ENCODE measurements around the gene TBC1D32.
A peak's percentile ranks its signal among the peaks of the same experiment; 100 is the strongest.
"Not testable (repeated sequence)": the region's sequence is repeated elsewhere in the genome, so short reads cannot be mapped to it uniquely, and the experiment has no call there.

TBC1D32 gene

DNA sequence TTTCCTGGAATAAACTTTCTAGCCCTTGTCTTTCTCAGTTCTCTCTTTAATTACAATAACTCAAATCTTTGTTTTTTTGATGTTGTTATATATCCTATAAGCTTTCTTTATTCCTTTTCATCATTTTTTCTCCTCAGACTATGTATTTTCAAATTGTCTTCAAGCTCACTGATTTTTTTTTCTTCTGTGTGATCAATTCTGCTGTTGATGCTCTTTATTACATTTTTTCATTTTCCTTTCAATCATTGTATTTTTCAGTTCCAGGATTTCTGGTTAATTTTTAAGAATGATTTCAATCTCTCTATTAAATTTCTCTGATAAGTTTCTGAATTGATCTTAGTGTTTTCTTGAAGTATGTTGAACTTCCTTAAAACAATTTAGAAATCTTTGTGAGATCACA is 209.7 kb downstream of the TBC1D32 start:
- H3K9me3 ChIP-seq (ENCODE audit: control insufficient read depth, insufficient read depth, low read length), result no peaks in the 10 kb centered on the region

DNA sequence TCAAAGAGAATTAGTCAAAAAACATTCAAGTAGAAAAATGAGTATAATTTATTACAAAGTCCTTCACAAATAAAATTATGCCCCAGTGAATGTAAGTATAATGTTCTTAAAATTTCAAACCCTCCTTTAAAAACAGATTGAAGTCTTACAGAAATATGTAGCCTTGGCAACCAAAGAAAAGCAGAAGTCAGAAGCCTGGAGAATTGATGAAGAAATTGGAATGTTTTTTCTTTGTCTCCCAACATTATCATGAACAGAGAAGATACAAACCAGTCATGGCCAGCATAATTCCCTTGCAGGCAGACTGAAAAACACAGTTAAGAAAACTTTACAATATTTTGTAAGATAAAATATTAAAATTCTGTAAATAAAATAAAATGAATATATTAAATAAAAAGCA is 221.9 kb downstream of the TBC1D32 start:
- Histone ChIP-seq H3K4me3 (ENCODE audit: low read depth, low read length) (no peak overlapping the region), H3K9ac (ENCODE audit: low read depth, low read length) (no peak overlapping the region), H3K27ac (ENCODE audit: low read depth, low read length) (no peak overlapping the region), H3K9me3 (ENCODE audit: control insufficient read depth, insufficient read depth, low read length) (no peaks in the 10 kb centered on the region), H3K4me1 (ENCODE audit: control insufficient read depth, insufficient read depth, low read length) (no peaks in the 10 kb centered on the region), H3K27me3 (ENCODE audit: control insufficient read depth, insufficient read depth, low read length) (no peaks in the 10 kb centered on the region), H3K36me3 (ENCODE audit: control insufficient read depth, insufficient read depth, low read length) (no peaks in the 10 kb centered on the region)

More for the DNA sequence above, 209.7 kb downstream of the TBC1D32 start:
- no peaks in the 10 kb centered on the region for H3K27me3 ChIP-seq (ENCODE audit: control insufficient read depth, insufficient read depth, low read length)
- H3K4me3 ChIP-seq (ENCODE audit: low read depth, low read length), result no peak overlapping the region
- H3K27ac ChIP-seq (ENCODE audit: low read depth, low read length), result no peak overlapping the region
- no peaks in the 10 kb centered on the region; the same call in none of the 2 replicates for H3K36me3 ChIP-seq (ENCODE audit: control insufficient read depth, insufficient read depth, low read length)
- H3K4me1 ChIP-seq (ENCODE audit: control insufficient read depth, insufficient read depth, low read length), result peaks cover 18% of the 10 kb centered on the region
- no peak overlapping the region for H3K9ac ChIP-seq (ENCODE audit: low read depth, low read length)

DNA sequence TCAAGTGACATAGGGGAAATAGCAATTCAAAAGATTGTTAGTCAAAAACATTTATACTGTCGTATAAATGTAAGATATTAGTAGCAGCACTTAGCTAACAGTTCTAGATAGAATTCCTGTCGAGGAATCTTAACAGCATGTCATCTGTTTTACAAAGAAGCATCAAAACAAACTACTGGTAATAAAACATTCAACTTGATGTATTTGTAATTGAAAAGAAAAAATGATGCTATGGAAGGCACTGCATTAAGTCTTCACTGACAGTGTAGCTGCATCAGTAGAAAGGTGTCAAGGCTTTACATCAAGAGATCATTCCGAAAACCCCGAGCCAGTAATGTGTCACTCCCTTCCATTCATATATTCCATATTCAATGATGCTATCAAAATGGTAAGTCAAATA is 223.5 kb downstream of the TBC1D32 start:
- Histone ChIP-seq H3K4me1 (ENCODE audit: control insufficient read depth, insufficient read depth, low read length) (peaks cover 9% of the 10 kb centered on the region), H3K27ac (ENCODE audit: low read depth, low read length) (no peak overlapping the region), H3K36me3 (ENCODE audit: control insufficient read depth, insufficient read depth, low read length) (no peaks in the 10 kb centered on the region), H3K4me3 (ENCODE audit: low read depth, low read length) (no peak overlapping the region), H3K9me3 (ENCODE audit: control insufficient read depth, insufficient read depth, low read length) (no peaks in the 10 kb centered on the region), H3K27me3 (ENCODE audit: control insufficient read depth, insufficient read depth, low read length) (no peaks in the 10 kb centered on the region), H3K9ac (ENCODE audit: low read depth, low read length) (no peak overlapping the region)

DNA sequence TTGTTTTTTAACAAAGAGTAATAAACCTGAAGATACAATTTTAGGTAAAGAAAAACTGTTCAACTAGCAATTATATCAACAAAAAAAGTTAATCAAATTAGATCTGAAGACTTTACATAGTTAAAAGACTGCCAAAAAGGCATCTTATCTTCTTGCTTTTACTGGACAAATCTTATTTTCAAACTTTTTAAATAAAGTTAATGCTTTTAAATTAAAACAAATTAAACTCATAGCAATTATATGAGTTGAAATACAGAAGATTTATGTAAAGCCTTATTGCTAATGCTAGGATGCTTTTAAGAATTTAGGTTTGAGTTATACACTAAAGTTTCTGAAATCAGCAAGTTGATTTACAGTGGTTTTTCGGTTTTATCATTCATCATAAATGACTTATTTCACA is 227.3 kb downstream of the TBC1D32 start:
- H3K4me3 ChIP-seq (ENCODE audit: low read depth, low read length), result no peak overlapping the region
- H3K4me1 ChIP-seq (ENCODE audit: control insufficient read depth, insufficient read depth, low read length), result peaks cover 22% of the 10 kb centered on the region
- H3K9me3 ChIP-seq (ENCODE audit: control insufficient read depth, insufficient read depth, low read length), result no peaks in the 10 kb centered on the region
- no peaks in the 10 kb centered on the region for H3K36me3 ChIP-seq (ENCODE audit: control insufficient read depth, insufficient read depth, low read length)
- H3K9ac ChIP-seq (ENCODE audit: low read depth, low read length), result no peak overlapping the region
- no peak overlapping the region for H3K27ac ChIP-seq (ENCODE audit: low read depth, low read length)
- H3K27me3 ChIP-seq (ENCODE audit: control insufficient read depth, insufficient read depth, low read length), result no peaks in the 10 kb centered on the region

DNA sequence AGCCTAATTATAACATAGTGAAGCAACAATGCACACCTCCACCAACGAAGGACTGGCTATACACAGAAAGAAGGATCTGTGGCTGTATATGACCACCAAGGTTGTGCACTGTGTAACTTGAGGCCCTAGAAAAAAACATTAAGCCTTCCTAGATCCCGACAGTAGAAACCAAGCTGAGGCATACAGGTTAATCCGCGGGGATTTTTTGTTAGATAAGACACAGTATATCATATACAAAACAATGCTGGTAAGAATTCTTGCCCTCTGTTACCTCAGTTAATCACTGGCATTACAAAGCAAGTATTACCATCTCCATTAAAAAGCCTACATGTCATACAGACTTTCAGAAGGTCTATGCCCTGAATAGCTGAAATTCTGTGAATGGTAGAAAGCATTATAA is 228.8 kb downstream of the TBC1D32 start:
- peak overlapping the region; percentile 35; the same call in 1 of the 2 replicates for H3K4me3 ChIP-seq (ENCODE audit: low read depth, low read length)
- H3K9ac ChIP-seq (ENCODE audit: low read depth, low read length), result no peak overlapping the region

DNA sequence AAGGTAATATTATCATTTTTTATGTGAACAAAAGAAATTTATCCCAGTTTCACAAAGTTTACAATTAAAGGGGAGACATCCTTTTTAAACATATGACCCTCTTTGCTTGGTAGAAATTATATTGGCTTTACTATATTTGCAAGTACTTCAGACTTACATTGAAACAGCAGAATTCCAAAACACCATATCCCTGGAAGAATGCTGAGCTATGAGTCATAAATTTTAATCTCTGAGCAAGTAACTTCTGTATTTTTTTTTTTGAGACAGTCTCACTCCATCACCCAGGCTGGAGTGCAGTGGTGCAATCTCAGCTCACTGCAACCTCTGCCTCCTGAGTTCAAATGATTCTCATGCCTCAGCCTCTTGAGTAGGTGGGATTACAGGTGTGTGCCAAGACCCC is 240.4 kb downstream of the TBC1D32 start:
- H3K4me3 ChIP-seq (ENCODE audit: low read depth, low read length), result no peak overlapping the region
- no peaks in the 10 kb centered on the region for H3K27me3 ChIP-seq (ENCODE audit: control insufficient read depth, insufficient read depth, low read length)
- H3K4me1 ChIP-seq (ENCODE audit: control insufficient read depth, insufficient read depth, low read length), result peaks cover 10% of the 10 kb centered on the region

More for the DNA sequence above, 228.8 kb downstream of the TBC1D32 start:
- peak overlapping the region; percentile 87 for H3K27ac ChIP-seq (ENCODE audit: low read depth, low read length)
- no peaks in the 10 kb centered on the region for H3K9me3 ChIP-seq (ENCODE audit: control insufficient read depth, insufficient read depth, low read length)
- H3K36me3 ChIP-seq (ENCODE audit: control insufficient read depth, insufficient read depth, low read length), result no peaks in the 10 kb centered on the region
- H3K27me3 ChIP-seq (ENCODE audit: control insufficient read depth, insufficient read depth, low read length), result no peaks in the 10 kb centered on the region
- peaks cover 22% of the 10 kb centered on the region for H3K4me1 ChIP-seq (ENCODE audit: control insufficient read depth, insufficient read depth, low read length)

DNA sequence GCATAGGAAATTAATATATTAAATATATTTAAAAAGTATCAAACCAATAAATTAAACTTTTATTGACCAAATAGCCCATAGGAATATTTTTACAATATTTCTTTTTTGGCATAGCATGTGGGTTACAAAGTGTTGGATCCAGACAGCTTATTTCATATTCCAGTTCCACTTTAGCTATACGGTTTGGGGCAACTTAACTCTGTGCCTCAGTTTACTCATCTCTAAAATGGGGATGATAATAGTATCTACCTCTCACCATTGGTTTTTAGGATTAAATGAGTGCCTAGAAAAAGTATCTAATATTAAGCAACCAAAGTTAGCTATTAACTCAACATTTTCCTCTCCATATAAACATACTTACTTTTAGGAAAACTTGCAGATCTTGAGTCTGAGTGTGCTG is 243.8 kb downstream of the TBC1D32 start:
- H3K27me3 ChIP-seq (ENCODE audit: control insufficient read depth, insufficient read depth, low read length), result no peaks in the 10 kb centered on the region
- peaks cover 10% of the 10 kb centered on the region for H3K4me1 ChIP-seq (ENCODE audit: control insufficient read depth, insufficient read depth, low read length)
- no peaks in the 10 kb centered on the region for H3K36me3 ChIP-seq (ENCODE audit: control insufficient read depth, insufficient read depth, low read length)
- no peak overlapping the region for H3K9ac ChIP-seq (ENCODE audit: low read depth, low read length)
- no peak overlapping the region for H3K27ac ChIP-seq (ENCODE audit: low read depth, low read length)
- H3K4me3 ChIP-seq (ENCODE audit: low read depth, low read length), result no peak overlapping the region
- no peaks in the 10 kb centered on the region for H3K9me3 ChIP-seq (ENCODE audit: control insufficient read depth, insufficient read depth, low read length)

More for the DNA sequence above, 240.4 kb downstream of the TBC1D32 start:
- Histone ChIP-seq H3K36me3 (ENCODE audit: control insufficient read depth, insufficient read depth, low read length) (no peaks in the 10 kb centered on the region), H3K9me3 (ENCODE audit: control insufficient read depth, insufficient read depth, low read length) (no peaks in the 10 kb centered on the region), H3K27ac (ENCODE audit: low read depth, low read length) (no peak overlapping the region), H3K9ac (ENCODE audit: low read depth, low read length) (no peak overlapping the region)

DNA sequence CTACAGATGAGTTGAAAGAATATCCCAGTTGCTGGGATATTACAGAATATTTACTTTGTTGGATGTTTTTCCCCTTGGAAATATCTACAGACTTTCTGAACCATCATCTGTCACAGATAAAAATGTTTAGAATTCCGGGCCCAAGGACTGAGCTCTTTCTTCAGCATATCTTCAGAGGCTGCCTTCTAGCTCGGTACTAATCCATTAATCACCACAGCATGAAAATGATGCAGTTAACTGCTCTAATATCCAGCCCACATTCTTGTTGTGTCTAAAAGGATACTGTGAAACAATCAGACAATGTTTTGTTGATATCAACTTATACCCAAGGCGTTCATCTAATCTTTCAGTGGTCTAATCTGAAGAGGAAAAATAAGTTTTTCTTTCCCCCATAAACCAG is 247.4 kb downstream of the TBC1D32 start:
- no peak overlapping the region for H3K4me3 ChIP-seq (ENCODE audit: low read depth, low read length)
- no peaks in the 10 kb centered on the region for H3K36me3 ChIP-seq (ENCODE audit: control insufficient read depth, insufficient read depth, low read length)
- H3K4me1 ChIP-seq (ENCODE audit: control insufficient read depth, insufficient read depth, low read length), result peaks cover 8% of the 10 kb centered on the region
- no peak overlapping the region for H3K9ac ChIP-seq (ENCODE audit: low read depth, low read length)
- H3K27ac ChIP-seq (ENCODE audit: low read depth, low read length), result no peak overlapping the region
- H3K27me3 ChIP-seq (ENCODE audit: control insufficient read depth, insufficient read depth, low read length), result no peaks in the 10 kb centered on the region
- H3K9me3 ChIP-seq (ENCODE audit: control insufficient read depth, insufficient read depth, low read length), result no peaks in the 10 kb centered on the region

DNA sequence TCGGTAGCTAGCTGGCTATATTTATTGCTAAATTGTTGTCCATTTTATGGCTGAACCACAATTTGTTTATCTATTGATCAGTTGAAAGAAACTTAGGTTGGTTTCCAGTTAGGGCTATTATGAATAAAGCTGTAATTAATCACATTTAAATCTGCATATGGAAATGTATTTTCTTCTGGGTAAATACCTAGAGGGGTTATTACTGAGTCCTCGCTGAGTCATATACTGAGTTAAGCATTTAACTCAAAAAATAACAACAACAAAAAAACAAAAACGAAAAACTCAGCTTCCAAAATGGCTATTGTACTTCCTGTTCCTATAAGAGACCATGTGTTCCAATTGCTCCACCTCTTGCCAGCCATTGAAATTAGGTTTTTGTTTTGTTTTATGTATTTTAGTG is 258.2 kb downstream of the TBC1D32 start:
- H3K27ac ChIP-seq (ENCODE audit: low read depth, low read length), result no peak overlapping the region

DNA sequence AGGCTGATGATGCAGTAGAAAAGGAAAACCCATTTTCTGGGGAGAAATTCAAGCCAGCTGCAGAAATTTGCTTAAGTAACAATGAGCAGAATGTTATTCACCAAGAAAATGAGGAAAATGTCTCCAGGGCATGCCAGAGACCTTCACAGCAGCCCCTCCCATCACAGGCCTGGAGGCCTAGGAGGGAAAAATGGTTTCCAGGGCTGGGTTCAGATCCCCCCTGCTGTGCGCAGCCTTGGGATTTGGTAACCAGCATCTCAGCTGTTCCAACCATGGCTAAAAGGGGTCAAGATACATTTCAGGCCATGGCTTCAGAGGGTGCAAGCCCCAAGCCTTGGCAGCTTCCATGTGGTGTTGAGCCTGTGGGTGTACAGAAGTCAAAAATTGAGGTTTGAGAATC is 265.5 kb downstream of the TBC1D32 start:
- not testable (repeated sequence) for H3K27me3 ChIP-seq (ENCODE audit: control insufficient read depth, insufficient read depth, low read length); H3K4me1 ChIP-seq (ENCODE audit: control insufficient read depth, insufficient read depth, low read length); H3K4me3 ChIP-seq (ENCODE audit: low read depth, low read length); H3K9ac ChIP-seq (ENCODE audit: low read depth, low read length); H3K36me3 ChIP-seq (ENCODE audit: control insufficient read depth, insufficient read depth, low read length); H3K27ac ChIP-seq (ENCODE audit: low read depth, low read length)
- H3K9me3 ChIP-seq (ENCODE audit: control insufficient read depth, insufficient read depth, low read length), result peaks cover 22% of the 10 kb centered on the region

More for the DNA sequence above, 258.2 kb downstream of the TBC1D32 start:
- no peaks in the 10 kb centered on the region for H3K4me1 ChIP-seq (ENCODE audit: control insufficient read depth, insufficient read depth, low read length)
- H3K9ac ChIP-seq (ENCODE audit: low read depth, low read length), result no peak overlapping the region
- no peaks in the 10 kb centered on the region for H3K36me3 ChIP-seq (ENCODE audit: control insufficient read depth, insufficient read depth, low read length)
- H3K27me3 ChIP-seq (ENCODE audit: control insufficient read depth, insufficient read depth, low read length), result no peaks in the 10 kb centered on the region
- H3K4me3 ChIP-seq (ENCODE audit: low read depth, low read length), result no peak overlapping the region
- no peaks in the 10 kb centered on the region for H3K9me3 ChIP-seq (ENCODE audit: control insufficient read depth, insufficient read depth, low read length)

DNA sequence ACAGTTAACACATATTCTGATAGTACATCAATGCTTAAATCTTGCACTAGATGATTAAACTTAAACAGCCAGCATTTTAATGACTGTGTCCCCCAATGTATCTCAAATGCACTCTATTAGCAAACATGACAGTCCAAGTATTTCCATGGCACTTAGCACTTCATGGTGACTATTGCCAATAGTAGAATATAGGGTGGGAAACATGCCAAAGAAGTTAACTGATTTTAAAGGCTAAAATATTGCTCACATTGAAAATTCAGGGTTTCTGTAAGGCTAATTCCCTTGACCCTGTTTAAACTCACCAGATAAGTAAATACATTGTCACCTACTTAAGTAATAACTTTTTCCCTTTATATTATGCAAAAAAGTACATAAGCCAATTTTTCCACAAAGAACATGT is 266.9 kb downstream of the TBC1D32 start:
- H3K27me3 ChIP-seq (ENCODE audit: control insufficient read depth, insufficient read depth, low read length), result no peaks in the 10 kb centered on the region
- no peak overlapping the region for H3K4me3 ChIP-seq (ENCODE audit: low read depth, low read length)
- peaks cover 22% of the 10 kb centered on the region for H3K9me3 ChIP-seq (ENCODE audit: control insufficient read depth, insufficient read depth, low read length)
- H3K27ac ChIP-seq (ENCODE audit: low read depth, low read length), result no peak overlapping the region
- H3K36me3 ChIP-seq (ENCODE audit: control insufficient read depth, insufficient read depth, low read length), result no peaks in the 10 kb centered on the region
- H3K9ac ChIP-seq (ENCODE audit: low read depth, low read length), result no peak overlapping the region
- H3K4me1 ChIP-seq (ENCODE audit: control insufficient read depth, insufficient read depth, low read length), result no peaks in the 10 kb centered on the region

DNA sequence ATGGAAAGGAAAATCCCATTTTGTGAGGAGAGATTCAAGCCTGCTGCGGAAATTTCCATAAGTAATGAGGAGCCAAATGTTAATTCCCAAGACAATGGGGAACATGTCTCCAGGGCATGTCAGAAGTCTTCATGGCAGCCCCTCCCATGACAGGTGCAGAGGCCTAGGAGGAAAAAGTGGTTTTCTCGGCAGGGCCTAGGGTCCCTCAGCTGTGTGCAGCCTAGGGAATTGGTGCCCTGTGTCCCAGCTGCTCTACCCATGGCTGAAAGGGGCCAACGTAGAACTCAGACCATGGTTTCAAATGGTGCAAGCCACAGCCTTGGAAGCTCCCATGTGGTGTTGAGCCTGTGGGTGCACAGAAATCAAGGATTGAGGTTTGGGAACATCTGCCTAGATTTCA is 269.9 kb downstream of the TBC1D32 start:
- Histone ChIP-seq H3K27ac (ENCODE audit: low read depth, low read length) (no peak overlapping the region), H3K36me3 (ENCODE audit: control insufficient read depth, insufficient read depth, low read length) (no peaks in the 10 kb centered on the region), H3K9ac (ENCODE audit: low read depth, low read length) (no peak overlapping the region), H3K4me3 (ENCODE audit: low read depth, low read length) (no peak overlapping the region), H3K4me1 (ENCODE audit: control insufficient read depth, insufficient read depth, low read length) (no peaks in the 10 kb centered on the region), H3K27me3 (ENCODE audit: control insufficient read depth, insufficient read depth, low read length) (no peaks in the 10 kb centered on the region), H3K9me3 (ENCODE audit: control insufficient read depth, insufficient read depth, low read length) (peaks cover 18% of the 10 kb centered on the region)
